ENCODE results near the gene PRDM5. TPM values are rescaled to one million over a fixed set of nuclear protein-coding genes. Genes with fewer than 3 reads are reported as not detected.

Gene PRDM5
- total RNA-seq, 6 experiments from 2014 or later, result 0.20 to 0.64 (median 0.36) TPM

DNA sequence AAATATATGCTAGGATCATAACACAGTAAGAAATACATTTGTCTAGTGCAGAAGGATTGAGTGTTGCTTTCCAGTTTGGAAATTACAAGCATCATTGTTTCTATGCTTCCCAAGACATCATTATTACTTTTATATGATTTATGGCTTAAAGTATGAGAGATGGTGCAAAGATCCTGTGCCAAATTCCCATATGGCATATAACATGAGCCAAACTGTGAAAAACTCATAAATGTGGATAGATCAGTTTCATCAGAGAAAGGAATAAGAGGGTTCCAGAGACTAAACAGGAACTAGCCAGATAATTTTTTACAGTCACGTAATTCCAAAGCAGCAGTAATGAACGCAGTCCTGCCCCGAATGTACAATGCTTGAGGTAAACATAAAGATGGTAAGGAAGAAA, 126.3 kb downstream of the PRDM5 start:
- no peak for DNase-seq
- Histone ChIP-seq H3K4me1 (no peaks in the 10 kb centered on the region), H3K36me3 (no peaks in the 10 kb centered on the region), H3K27ac (no peak overlapping the region), H3K27me3 (no peaks in the 10 kb centered on the region), H3K9me3 (no peaks in the 10 kb centered on the region), H3K4me3 (no peak overlapping the region)
- ATAC-seq, result no peak
- no peak for TF ChIP-seq POLR2A (IDR thresholded peaks at IDR 0.05)
- TF ChIP-seq, protein P1, sequence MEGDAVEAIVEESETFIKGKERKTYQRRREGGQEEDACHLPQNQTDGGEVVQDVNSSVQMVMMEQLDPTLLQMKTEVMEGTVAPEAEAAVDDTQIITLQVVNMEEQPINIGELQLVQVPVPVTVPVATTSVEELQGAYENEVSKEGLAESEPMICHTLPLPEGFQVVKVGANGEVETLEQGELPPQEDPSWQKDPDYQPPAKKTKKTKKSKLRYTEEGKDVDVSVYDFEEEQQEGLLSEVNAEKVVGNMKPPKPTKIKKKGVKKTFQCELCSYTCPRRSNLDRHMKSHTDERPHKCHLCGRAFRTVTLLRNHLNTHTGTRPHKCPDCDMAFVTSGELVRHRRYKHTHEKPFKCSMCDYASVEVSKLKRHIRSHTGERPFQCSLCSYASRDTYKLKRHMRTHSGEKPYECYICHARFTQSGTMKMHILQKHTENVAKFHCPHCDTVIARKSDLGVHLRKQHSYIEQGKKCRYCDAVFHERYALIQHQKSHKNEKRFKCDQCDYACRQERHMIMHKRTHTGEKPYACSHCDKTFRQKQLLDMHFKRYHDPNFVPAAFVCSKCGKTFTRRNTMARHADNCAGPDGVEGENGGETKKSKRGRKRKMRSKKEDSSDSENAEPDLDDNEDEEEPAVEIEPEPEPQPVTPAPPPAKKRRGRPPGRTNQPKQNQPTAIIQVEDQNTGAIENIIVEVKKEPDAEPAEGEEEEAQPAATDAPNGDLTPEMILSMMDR (IDR thresholded peaks at IDR 0.05), result no peak
- intact Hi-C loops (cut with DNase I), result no loop called here
- 52% methylated on average over 3 of the region's 3 CpGs for WGBS (ENCODE audit: insufficient coverage, low coverage, low lambda C conversion rate, missing lambda C conversion rate)

DNA sequence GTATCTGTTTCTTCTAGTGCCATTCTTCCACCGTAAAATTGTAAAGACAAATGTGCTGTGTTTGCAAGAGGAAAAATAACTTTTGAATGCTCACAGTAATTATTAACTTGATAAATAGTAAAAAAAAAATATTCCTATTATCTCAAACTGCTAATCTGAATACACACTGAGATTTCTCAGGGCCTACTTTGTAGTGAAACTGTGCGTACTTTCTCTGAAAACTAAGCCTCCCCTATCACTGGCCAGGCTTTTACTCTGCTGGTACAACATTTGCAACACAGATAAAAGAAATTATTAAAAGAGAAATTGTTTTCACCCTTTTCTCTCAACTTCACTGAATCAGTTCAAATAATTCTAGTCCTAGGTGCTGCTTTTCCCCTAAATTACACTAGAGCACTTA, 137.3 kb downstream of the PRDM5 start:
- 79% methylated on average over 2 of the region's 2 CpGs for WGBS (ENCODE audit: insufficient coverage, low coverage, low lambda C conversion rate, missing lambda C conversion rate)
- H3K27me3 ChIP-seq, result no peaks in the 10 kb centered on the region
- intact Hi-C loops (cut with DNase I), result no loop called here
- H3K27ac ChIP-seq, result no peak overlapping the region
- H3K4me3 ChIP-seq, result no peak overlapping the region
- DNase-seq (no peak), ATAC-seq (no peak)
- no peaks in the 10 kb centered on the region for H3K9me3 ChIP-seq
- TF ChIP-seq, protein P1 (IDR thresholded peaks at IDR 0.05), result no peak
- no peak for TF ChIP-seq POLR2A (IDR thresholded peaks at IDR 0.05)
- H3K4me1 ChIP-seq, result no peaks in the 10 kb centered on the region
- H3K36me3 ChIP-seq, result no peaks in the 10 kb centered on the region

DNA sequence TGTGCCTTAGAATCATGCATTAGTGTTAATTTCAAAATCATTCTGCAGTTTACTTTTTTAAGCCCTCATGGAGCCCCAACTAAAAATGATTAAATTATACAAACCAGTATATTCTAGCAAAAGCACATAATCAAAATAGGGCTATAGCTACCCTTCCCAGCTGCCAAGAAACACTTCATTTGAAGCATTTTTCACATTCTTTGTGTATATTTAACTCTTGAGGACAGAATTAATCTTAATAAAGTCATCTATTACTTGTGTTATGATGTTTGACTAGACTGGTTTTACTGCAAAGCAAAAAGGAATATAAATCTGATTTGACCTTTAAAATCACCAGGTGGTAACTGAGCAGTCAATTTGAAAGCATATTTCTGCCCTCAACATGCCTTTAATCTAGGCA, 145.1 kb downstream of the PRDM5 start:
- no peaks in the 10 kb centered on the region for H3K9me3 ChIP-seq
- H3K4me3 ChIP-seq, result no peak overlapping the region
- DNase-seq (no peak), ATAC-seq (no peak)
- H3K27ac ChIP-seq, result no peak overlapping the region
- intact Hi-C loops (cut with DNase I), result no loop called here
- no peaks in the 10 kb centered on the region for H3K36me3 ChIP-seq
- no peaks in the 10 kb centered on the region for H3K4me1 ChIP-seq
- H3K27me3 ChIP-seq, result no peaks in the 10 kb centered on the region
- TF ChIP-seq, protein P1 (IDR thresholded peaks at IDR 0.05), result no peak
- no peak for TF ChIP-seq POLR2A (IDR thresholded peaks at IDR 0.05)

DNA sequence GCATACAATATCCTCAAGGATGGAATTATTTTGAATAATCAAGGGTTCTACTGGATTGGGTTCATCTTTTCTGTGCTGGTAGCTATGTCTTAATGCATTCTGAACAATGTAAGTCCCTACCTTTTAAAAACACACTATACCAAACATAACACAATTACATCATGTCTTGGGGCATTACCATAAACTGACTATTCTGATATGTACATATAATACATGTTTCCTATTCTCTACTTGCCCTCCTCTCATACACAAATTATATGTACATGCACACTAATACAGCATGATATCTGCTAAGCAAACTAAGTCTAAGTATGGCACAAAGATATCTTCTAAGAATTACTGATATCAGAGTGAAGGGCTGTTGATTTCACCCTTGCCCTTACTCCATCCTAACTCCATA, 147.1 kb downstream of the PRDM5 start:
- H3K27ac ChIP-seq, result no peak overlapping the region
- no peaks in the 10 kb centered on the region for H3K9me3 ChIP-seq
- no peak overlapping the region for H3K4me3 ChIP-seq
- no peak for ATAC-seq
- no peaks in the 10 kb centered on the region for H3K36me3 ChIP-seq
- intact Hi-C loops (cut with DNase I), result no loop called here
- H3K4me1 ChIP-seq, result no peaks in the 10 kb centered on the region
- no peak for DNase-seq
- no peak for TF ChIP-seq POLR2A (IDR thresholded peaks at IDR 0.05)
- TF ChIP-seq, protein P1 (IDR thresholded peaks at IDR 0.05), result no peak
- no peaks in the 10 kb centered on the region for H3K27me3 ChIP-seq

DNA sequence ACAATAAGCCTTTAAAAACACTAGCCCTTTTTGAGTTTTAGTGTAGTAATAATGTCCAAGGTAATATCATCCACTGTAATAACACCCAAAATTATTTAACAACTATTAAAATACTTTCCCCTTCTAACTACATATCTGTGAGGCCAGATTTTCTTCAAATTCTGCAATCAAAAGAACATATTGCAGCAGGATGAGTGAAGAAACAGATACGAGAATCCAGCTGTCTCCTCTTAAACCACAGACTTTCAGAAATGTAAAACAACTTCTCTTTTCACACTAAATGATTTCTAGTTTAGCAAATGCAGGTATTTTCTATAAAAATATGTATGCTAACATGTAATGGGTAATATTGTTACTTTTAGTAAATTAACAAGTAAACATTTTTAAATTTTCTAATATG, 148.9 kb downstream of the PRDM5 start:
- Histone ChIP-seq H3K4me3 (no peak overlapping the region), H3K9me3 (no peaks in the 10 kb centered on the region), H3K4me1 (no peaks in the 10 kb centered on the region), H3K36me3 (no peaks in the 10 kb centered on the region), H3K27me3 (no peaks in the 10 kb centered on the region), H3K27ac (no peak overlapping the region)
- TF ChIP-seq, protein P1 (IDR thresholded peaks at IDR 0.05), result no peak
- TF ChIP-seq POLR2A (IDR thresholded peaks at IDR 0.05), result no peak
- no peak for ATAC-seq
- intact Hi-C loops (cut with DNase I), result no loop called here
- no peak for DNase-seq
- WGBS (ENCODE audit: insufficient coverage, low coverage, low lambda C conversion rate, missing lambda C conversion rate), result 40% methylated on average over 1 of the region's 1 CpG

Measured in right lobe of liver (tissue), 6 donors.